Muscle of back (tissue), 10 donors: Measurements from ENCODE around the gene ATL1. TPM values are rescaled to one million over a fixed set of nuclear protein-coding genes. Genes with fewer than 3 reads are reported as not detected.

ENCODE experiments used
- polyA plus RNA-seq, 10 donors: library from polyadenylated mRNA; unstranded; fragments of 120-200 nt; gene quantifications; one replicate each; pipeline ENCODE4 v1.2.1, GENCODE V29; 2013; ENCODE audit not compliant: insufficient read length in 10 of 10

Gene ATL1
- polyA plus RNA-seq, 10 donors: 6.1 to 11.0 (median 7.8) TPM

Other genes starting within 250 kb of the ATL1 start
- 1 to 10 TPM; 3.6 to 7.4 (median 5.8) TPM for gene L2HGDH, start 247.9 kb upstream of the ATL1 start, polyA plus RNA-seq
- 10 to 100 TPM; 12.7 to 22.3 (median 15.2) TPM for gene DMAC2L, start 247.8 kb upstream of the ATL1 start, polyA plus RNA-seq
- 1 to 10 TPM; 2.6 to 7.5 (median 4.9) TPM for gene CDKL1, start 163.3 kb upstream of the ATL1 start, polyA plus RNA-seq
- gene MAP4K5, start 27.6 kb upstream of the ATL1 start, polyA plus RNA-seq: 10 to 100 TPM; 28.8 to 47.0 (median 33.9) TPM
- gene SAV1, start 108.2 kb downstream of the ATL1 start, polyA plus RNA-seq: 10 to 100 TPM; 22.2 to 34.3 (median 25.2) TPM